Cardiac ventricle fibroblast (primary cell): Measurements from ENCODE around the gene STAC3. TPM values are rescaled to one million over a fixed set of nuclear protein-coding genes. Genes with fewer than 3 reads are reported as not detected.

Experiments
- total RNA-seq: library from RNA; depleted of rRNA; stranded (reverse); fragments of >200 nt; gene quantifications from 2 replicates; pipeline ENCODE4 v1.2.3, GENCODE V29; 2015

The STAC3 gene
- total RNA-seq: 0.20 and 3.1 TPM in 2 replicates

DNA sequence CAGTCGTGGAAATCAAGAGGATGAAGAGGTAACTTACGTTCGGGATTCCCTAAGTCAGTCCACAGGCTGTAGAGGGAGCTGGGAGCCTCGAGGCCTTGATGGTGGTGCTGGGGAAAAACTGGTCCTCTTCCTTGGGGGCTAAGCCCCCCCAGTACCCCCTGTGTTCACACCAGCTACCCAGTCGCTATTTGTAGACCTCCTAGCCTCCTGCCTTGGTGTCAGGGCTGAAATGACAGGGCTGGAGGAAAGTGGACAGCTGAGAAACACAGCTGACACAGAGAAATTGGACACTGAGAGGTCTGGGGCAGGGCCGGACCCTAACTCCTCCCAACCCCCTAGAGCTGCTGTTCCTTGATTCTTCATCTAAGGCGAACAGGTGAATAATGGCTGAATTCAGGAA lies at the start of gene STAC3:
Gene STAC3 (minus strand): TSS at position 232 of the 400 bp plus-strand sequence. CDS start 1,551 bp downstream, outside the sequence.

DNA sequence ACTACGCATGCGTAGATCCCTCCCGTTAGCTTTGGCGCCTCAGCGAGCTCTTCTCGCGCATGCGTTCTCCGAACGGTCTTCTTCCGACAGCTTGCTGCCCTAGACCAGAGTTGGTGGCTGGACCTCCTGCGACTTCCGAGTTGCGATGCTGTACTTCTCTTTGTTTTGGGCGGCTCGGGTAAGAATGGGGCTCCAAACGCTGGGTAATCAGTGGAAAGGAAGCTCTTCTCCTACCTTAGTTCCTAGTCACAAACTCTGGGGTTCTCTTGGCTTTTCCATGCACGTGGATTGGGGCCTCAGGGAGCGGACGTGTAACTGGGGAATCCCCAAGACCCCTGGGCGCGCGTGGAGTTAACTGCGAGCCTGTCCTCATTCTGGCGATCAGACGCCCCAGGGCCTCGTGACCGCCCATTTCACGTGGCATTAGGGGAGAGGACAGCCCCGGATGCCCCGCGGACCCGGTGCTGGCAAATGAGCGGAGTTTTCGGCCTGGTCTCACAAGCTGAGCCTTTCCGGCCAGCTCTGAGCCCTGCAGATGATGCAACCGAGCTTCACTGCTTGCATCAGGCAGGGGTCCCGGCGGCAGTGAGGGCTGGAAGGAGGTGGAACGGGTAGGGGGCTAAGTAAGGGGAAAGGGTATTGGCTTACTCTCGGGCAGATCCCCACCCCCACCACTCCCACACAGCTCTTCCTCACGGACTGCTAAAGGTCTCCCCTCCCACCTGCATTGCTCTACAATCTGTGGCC lies 21.2 kb downstream of the STAC3 start, which contains the start of gene SHMT2:
Gene SHMT2 (plus strand): TSS at position 78 of the 747 bp plus-strand sequence. CDS start 68 bp downstream, at position 146.

GRCh38 chr12:57216014-57216911 lies 34.7 kb downstream of the STAC3 start, which contains the start of gene NXPH4:
NXPH4 (plus strand) TSS chr12:57216794; CDS start chr12:57216970, 176 bp downstream.

Other genes with a start within 250 kb of the STAC3 start
- gene ZBTB39, start 244.6 kb downstream of the STAC3 start, total RNA-seq: 1.9 and 2.0 TPM in 2 replicates
- gene TAC3, start 234.7 kb downstream of the STAC3 start, total RNA-seq: not detected in 2 replicates
- not detected in 2 replicates for gene MYO1A, start 201.1 kb downstream of the STAC3 start, total RNA-seq
- 2.2 and 3.5 TPM in 2 replicates for gene NEMP1, start 172.4 kb downstream of the STAC3 start, total RNA-seq
- gene NAB2, start 162.1 kb downstream of the STAC3 start, total RNA-seq: 40.6 and 54.4 TPM in 2 replicates
- gene STAT6, start 139.8 kb downstream of the STAC3 start, total RNA-seq: 106 and 115 TPM in 2 replicates
- gene LRP1, start 122.7 kb downstream of the STAC3 start, total RNA-seq: 1,119 and 1,224 TPM in 2 replicates
- gene LRP1-AS, start 103.6 kb downstream of the STAC3 start, total RNA-seq: not detected in 2 replicates
- gene NXPH4, start 34.4 kb downstream of the STAC3 start, total RNA-seq: 17.6 and 21.4 TPM in 2 replicates
- 118 and 140 TPM in 2 replicates for gene SHMT2, start 21.5 kb downstream of the STAC3 start, total RNA-seq
- gene R3HDM2, start 179.9 kb upstream of the STAC3 start, total RNA-seq: 27.8 and 30.4 TPM in 2 replicates
- gene INHBC, start 183.6 kb upstream of the STAC3 start, total RNA-seq: not detected in 2 replicates
- not detected in 2 replicates for gene INHBE, start 204.1 kb upstream of the STAC3 start, total RNA-seq
- 0.05 TPM in 1 of 2 replicates, not detected in the other for gene GLI1, start 208.6 kb upstream of the STAC3 start, total RNA-seq
- not detected in 2 replicates for gene ARHGAP9, start 228.7 kb upstream of the STAC3 start, total RNA-seq
- gene MARS1, start 236.9 kb upstream of the STAC3 start, total RNA-seq: 38.9 and 58.2 TPM in 2 replicates